ENCODE measurements around the gene FOXR1. TPM values are rescaled to one million over a fixed set of nuclear protein-coding genes. Genes with fewer than 3 reads are reported as not detected.
A peak's percentile ranks its signal among the peaks of the same experiment; 100 is the strongest.

The FOXR1 gene
- total RNA-seq, 2 donors from 2014 or later = not detected

DNA sequence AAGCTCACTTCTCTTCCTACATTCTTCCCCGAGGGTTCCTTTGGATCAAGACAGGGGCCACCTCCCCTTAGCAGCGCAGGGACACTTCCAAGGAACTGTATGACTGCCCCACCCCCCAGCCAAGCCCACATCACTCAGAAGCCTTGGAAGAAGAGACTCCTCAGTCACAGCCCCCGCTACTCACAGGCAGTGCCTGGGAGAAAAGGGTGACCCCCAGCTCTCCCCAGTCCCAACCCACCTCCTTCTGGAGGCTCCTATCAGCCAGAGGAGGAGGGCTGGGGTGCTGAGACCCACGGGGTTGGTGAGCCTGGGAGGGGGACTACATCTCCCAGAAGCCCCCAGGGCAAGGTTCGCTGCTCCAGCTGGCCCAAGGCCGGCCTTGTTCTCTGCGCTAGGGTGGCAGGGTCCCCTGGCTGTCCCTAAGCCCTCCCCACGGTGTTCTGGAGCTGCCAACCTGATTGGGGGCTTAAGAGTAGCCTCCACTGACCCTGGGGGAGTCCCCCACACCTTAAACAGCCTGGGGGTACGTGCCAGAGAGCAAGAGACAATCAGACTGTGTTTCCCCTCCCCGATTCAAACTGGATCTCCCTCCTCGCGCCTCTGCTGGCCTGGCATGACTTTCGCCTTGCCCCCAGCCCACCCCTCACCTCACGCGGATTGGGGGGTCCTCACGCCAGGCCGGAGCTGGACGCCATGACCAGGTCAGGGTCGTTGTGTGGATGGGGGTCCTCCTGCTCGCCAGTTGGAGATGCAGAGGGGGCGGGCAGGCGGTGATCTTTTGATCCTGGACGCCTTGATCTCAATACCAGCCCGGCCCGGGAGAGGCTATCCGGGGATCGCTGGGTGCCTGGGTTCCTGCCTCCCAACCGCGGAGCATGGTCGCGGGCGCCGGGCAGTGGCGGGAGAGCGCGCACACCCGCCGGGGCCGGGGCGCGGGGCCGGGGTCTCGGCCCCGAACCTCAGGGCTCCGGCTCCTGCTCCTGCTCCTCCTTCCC, 46.7 kb upstream of the FOXR1 start:
- peak; percentile 78 for DNase-seq
- peaks cover 41% of the 10 kb centered on the region for H3K4me1 ChIP-seq
- TF ChIP-seq, protein P1, sequence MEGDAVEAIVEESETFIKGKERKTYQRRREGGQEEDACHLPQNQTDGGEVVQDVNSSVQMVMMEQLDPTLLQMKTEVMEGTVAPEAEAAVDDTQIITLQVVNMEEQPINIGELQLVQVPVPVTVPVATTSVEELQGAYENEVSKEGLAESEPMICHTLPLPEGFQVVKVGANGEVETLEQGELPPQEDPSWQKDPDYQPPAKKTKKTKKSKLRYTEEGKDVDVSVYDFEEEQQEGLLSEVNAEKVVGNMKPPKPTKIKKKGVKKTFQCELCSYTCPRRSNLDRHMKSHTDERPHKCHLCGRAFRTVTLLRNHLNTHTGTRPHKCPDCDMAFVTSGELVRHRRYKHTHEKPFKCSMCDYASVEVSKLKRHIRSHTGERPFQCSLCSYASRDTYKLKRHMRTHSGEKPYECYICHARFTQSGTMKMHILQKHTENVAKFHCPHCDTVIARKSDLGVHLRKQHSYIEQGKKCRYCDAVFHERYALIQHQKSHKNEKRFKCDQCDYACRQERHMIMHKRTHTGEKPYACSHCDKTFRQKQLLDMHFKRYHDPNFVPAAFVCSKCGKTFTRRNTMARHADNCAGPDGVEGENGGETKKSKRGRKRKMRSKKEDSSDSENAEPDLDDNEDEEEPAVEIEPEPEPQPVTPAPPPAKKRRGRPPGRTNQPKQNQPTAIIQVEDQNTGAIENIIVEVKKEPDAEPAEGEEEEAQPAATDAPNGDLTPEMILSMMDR (IDR thresholded peaks at IDR 0.05) = no peak

DNA sequence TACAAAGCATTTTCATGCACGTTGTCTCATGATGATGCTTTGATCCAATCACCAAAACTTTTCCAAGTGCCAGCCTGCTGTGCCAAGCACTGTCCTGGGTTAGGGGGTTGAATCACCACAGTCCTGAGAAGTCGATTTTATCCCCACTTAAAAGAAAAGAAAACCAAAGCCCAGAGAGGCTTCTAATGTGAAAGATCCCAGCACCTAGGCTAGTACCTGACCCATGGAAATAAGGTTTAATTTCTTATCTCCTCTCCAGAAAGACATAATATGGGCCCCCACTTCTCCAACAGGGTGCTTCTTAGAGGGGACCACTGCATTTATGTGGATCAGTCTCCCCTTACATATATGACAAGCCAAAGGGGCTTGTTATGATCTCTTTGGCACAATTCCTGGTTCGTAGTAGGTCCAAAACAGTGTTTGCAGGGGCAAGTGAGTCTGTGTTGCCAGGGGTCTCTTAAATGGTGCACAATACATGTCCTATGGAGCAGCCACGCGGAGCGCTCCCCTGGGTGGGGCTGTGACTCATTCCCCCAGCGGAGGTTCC, 43.9 kb upstream of the FOXR1 start:
- Histone ChIP-seq H3K4me3 (no peak overlapping the region), H3K9ac (ENCODE audit: low read depth in 2 of 2, low read length in 2 of 2) (peak overlapping the region; percentile 44 to 91), H3K27ac (peak overlapping the region; percentile 100), H3K9me3 (no peaks in the 10 kb centered on the region), H3K36me3 (no peaks in the 10 kb centered on the region), H3K27me3 (no peaks in the 10 kb centered on the region), H3K4me1 (peaks cover 14% of the 10 kb centered on the region)
- no peak for DNase-seq
- intact Hi-C loops (cut with DNase I) = loop anchor here (5.0 kb wide), 1 partner anchor 170 kb away; a partner anchor contains a TSS
- TF ChIP-seq, protein P1 (IDR thresholded peaks at IDR 0.05) = no peak

More for the DNA sequence above, 46.7 kb upstream of the FOXR1 start:
- Histone ChIP-seq H3K4me3 (peak overlapping the region; percentile 88), H3K27me3 (no peaks in the 10 kb centered on the region), H3K9ac (ENCODE audit: low read depth in 2 of 2, low read length in 2 of 2) (peak overlapping the region; percentile 95 to 97), H3K9me3 (no peaks in the 10 kb centered on the region), H3K27ac (peak overlapping the region; percentile 100), H3K36me3 (no peaks in the 10 kb centered on the region)
- intact Hi-C loops (cut with DNase I) = loop anchor here (5.0 kb wide), 1 partner anchor 172 kb away; a partner anchor contains a TSS

- peaks cover 9% of the 10 kb centered on the region for H3K4me1 ChIP-seq
- H3K27me3 ChIP-seq = no peaks in the 10 kb centered on the region
- H3K4me3 ChIP-seq = peak overlapping the region; percentile 76
- H3K36me3 ChIP-seq = no peaks in the 10 kb centered on the region
- H3K9ac ChIP-seq (ENCODE audit: low read depth in 2 of 2, low read length in 2 of 2) = peak overlapping the region; percentile 56 to 91
- TF ChIP-seq, protein P1 (IDR thresholded peaks at IDR 0.05) = peak; percentile 84
- DNase-seq = peak; percentile 97
- H3K9me3 ChIP-seq = no peaks in the 10 kb centered on the region
- intact Hi-C loops (cut with DNase I) = loop anchor here (5.0 kb wide), 1 partner anchor 169 kb away; a partner anchor contains a TSS
- peak overlapping the region; percentile 100 for H3K27ac ChIP-seq
Observed at GRCh38 chr11:118928101-118928869, 43.3 kb upstream of the FOXR1 start.

DNA sequence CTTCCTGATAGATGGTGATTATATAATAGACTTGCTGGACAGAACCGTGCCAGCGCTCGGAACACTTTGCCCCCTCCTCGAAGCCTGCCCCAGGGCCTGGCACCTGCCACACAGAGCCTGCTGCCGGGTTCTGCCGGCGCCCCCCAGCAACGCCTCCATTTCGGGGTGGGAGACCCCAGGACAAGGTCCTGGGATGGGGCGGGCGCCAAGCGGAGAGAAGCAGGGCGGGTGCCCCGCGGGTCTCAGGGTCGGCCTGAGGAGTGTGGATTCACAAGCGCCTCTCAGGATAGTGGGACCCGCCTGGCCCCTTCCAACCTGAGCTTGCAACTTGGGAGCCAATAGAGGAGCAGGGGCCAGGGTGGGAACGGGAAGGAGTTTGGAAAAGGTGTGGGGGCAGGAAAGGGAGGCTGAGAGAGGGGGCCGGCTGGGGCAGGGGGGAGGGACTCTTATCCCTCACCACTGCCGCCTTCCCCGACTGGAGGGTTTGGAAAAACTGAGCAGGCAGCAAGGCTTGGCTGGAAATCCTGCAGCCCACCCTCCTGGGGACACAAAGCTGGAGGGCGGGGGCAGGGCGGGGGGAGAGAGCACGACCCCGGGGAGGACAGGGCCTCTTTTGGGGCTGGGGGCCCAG, 42.6 kb upstream of the FOXR1 start:
- peak; percentile 65 for DNase-seq
- TF ChIP-seq, protein P1 (IDR thresholded peaks at IDR 0.05) = no peak
- Histone ChIP-seq H3K27me3 (no peaks in the 10 kb centered on the region), H3K9me3 (no peaks in the 10 kb centered on the region), H3K4me1 (peaks cover 4% of the 10 kb centered on the region), H3K36me3 (no peaks in the 10 kb centered on the region), H3K27ac (peak overlapping the region; percentile 100), H3K9ac (ENCODE audit: low read depth in 2 of 2, low read length in 2 of 2) (peak overlapping the region; percentile 56 to 91), H3K4me3 (peak overlapping the region; percentile 76)
- intact Hi-C loops (cut with DNase I) = loop anchor here (5.0 kb wide), 1 partner anchor 168 kb away; a partner anchor contains a TSS

All from colonic mucosa (tissue), 4 donors.